Large intestine (tissue), 3 donors: Measurements from ENCODE around the gene SDK2. TPM values are rescaled to one million over a fixed set of nuclear protein-coding genes. Genes with fewer than 3 reads are reported as not detected.
"Not testable (repeated sequence)": the region's sequence is repeated elsewhere in the genome, so short reads cannot be mapped to it uniquely, and the experiment has no call there.

Experiments
- DNase-seq, 2 donors: peaks; one replicate each; pipeline versions ENCODE4 v3.0.0 to v3.0.0-alpha.2; 2013
- H3K27ac ChIP-seq: one replicate; pipeline ENCODE4 v1.5.1; 2013; ENCODE audit warnings: low read length
- H3K27me3 ChIP-seq: 2 replicates; pipeline ENCODE4 v1.6.1; 2013; ENCODE audit warnings: low read length; ENCODE audit not compliant: control insufficient read depth, insufficient read depth
- H3K36me3 ChIP-seq: 2 replicates; pipeline ENCODE4 v1.6.1; 2013; ENCODE audit warnings: low read length; ENCODE audit not compliant: control insufficient read depth, insufficient read depth
- H3K4me1 ChIP-seq: one replicate; pipeline ENCODE4 v1.6.1; 2013; ENCODE audit warnings: low read length; ENCODE audit not compliant: control insufficient read depth, insufficient read depth
- H3K4me3 ChIP-seq: one replicate; pipeline ENCODE4 v1.5.1; 2013; ENCODE audit warnings: low read length
- H3K9me3 ChIP-seq: one replicate; pipeline ENCODE4 v1.6.1; 2013; ENCODE audit warnings: mild to moderate bottlenecking, low read depth, low read length, moderate library complexity; ENCODE audit not compliant: control insufficient read depth
- WGBS: methylation state at CpG from one replicate; pipeline ENCODE4 v1.1.5; 2013; ENCODE audit warnings: low lambda C conversion rate; ENCODE audit not compliant: insufficient coverage; 5-methylcytosine and 5-hydroxymethylcytosine counted together
- polyA plus RNA-seq: library from polyadenylated mRNA; unstranded; fragments of 120-200 nt; gene quantifications from one replicate; pipeline ENCODE4 v1.2.1, GENCODE V29; 2013

Gene SDK2
- polyA plus RNA-seq, 1 donor = 0.94 TPM

- Histone ChIP-seq H3K9me3 (no peaks in the 10 kb centered on the region), H3K36me3 (no peaks in the 10 kb centered on the region), H3K27ac (no peak overlapping the region), H3K27me3 (peaks cover 1% of the 10 kb centered on the region), H3K4me3 (no peak overlapping the region), H3K4me1 (no peaks in the 10 kb centered on the region)
- no CpG with 5 or more reads among the region's 7 CpGs for WGBS
- DNase-seq = no peak
Measured at GRCh38 chr17:73459980-73460379, 184.3 kb downstream of the SDK2 start.

DNA sequence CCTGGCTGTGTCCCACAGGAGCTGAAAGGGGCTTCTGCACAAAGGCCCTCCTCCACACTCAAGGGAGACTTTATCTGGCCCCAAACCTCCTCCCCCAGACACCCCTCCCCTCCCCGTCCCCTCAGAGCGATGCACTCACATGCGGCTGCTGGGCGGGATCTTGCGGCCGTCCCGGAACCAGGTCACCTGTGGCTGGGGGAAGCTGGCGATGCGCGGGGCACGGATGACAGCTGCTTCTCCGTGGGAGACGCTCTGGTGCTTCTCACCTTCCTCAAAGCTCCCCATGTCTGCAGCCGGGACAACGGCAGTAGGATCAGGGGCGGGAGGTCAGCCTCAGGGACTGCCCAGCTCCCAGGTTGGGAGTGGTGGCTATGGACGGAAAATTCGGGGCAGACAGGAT lies 188.5 kb downstream of the SDK2 start:
- WGBS = no CpG with 5 or more reads among the region's 18 CpGs

GRCh38 chr17:73455050-73455687 lies 189.1 kb downstream of the SDK2 start:
- no peak for DNase-seq
- Histone ChIP-seq H3K36me3 (no peaks in the 10 kb centered on the region), H3K4me1 (no peaks in the 10 kb centered on the region), H3K27me3 (peaks cover 3% of the 10 kb centered on the region), H3K27ac (no peak overlapping the region), H3K4me3 (no peak overlapping the region), H3K9me3 (no peaks in the 10 kb centered on the region)
- WGBS = no CpG with 5 or more reads among the region's 21 CpGs

More for the DNA sequence above, 188.5 kb downstream of the SDK2 start:
- H3K4me1 ChIP-seq = no peaks in the 10 kb centered on the region
- no peak for DNase-seq
- H3K36me3 ChIP-seq = no peaks in the 10 kb centered on the region
- H3K27ac ChIP-seq = no peak overlapping the region
- H3K4me3 ChIP-seq = no peak overlapping the region
- H3K9me3 ChIP-seq = no peaks in the 10 kb centered on the region
- peaks cover 3% of the 10 kb centered on the region for H3K27me3 ChIP-seq

DNA sequence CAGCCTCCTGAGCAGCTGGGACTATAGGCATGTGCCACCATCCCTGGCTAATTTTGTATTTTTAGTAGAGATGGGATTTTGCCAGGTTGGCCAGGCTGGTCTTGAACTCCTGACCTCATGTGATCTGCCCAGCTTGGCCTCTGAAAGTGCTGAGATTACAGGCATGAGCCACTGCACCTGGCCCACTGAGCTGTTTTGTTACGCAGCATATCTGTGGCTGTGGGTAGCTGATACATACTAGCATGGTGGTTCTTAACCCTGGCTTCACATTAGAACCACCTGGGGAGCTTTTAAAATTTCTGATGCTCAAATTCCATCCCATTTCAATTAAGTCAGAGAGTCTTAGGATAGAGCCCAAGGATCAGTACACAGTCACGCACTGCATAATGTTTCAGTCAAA lies 190.8 kb downstream of the SDK2 start:
- H3K4me3 ChIP-seq, H3K9me3 ChIP-seq, DNase-seq, H3K27me3 ChIP-seq, H3K36me3 ChIP-seq, H3K27ac ChIP-seq, H3K4me1 ChIP-seq: not testable (repeated sequence)
- WGBS = 100% methylated on average over 1 of the region's 2 CpGs

GRCh38 chr17:73453090-73453489 lies 191.2 kb downstream of the SDK2 start:
- DNase-seq = no peak
- WGBS = no CpG with 5 or more reads among the region's 1 CpG
- H3K36me3 ChIP-seq = no peaks in the 10 kb centered on the region
- H3K4me3 ChIP-seq = no peak overlapping the region
- no peaks in the 10 kb centered on the region for H3K9me3 ChIP-seq
- H3K27ac ChIP-seq = no peak overlapping the region
- peaks cover 3% of the 10 kb centered on the region for H3K27me3 ChIP-seq
- H3K4me1 ChIP-seq = no peaks in the 10 kb centered on the region

DNA sequence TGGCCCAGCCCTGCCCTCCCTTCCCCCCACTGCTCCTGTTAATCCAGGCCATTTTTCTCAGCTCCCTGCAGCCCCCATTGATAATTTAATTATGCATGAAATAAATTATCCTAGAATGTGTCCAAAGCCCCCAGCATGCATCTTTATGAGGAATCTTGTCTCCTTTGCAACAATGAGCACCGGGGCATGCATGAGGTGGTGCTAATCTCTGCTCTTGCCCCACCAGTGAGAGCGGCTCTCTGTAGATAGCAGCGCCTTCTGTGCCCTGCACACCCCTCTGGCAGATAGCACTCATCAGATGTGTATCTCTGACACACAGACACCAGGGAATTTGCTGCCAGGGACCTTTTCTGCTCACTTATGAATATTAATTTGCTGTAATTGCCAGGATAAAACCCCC lies 192.2 kb downstream of the SDK2 start:
- Histone ChIP-seq H3K27me3 (peaks cover 3% of the 10 kb centered on the region), H3K36me3 (no peaks in the 10 kb centered on the region), H3K27ac (no peak overlapping the region), H3K9me3 (no peaks in the 10 kb centered on the region), H3K4me1 (no peaks in the 10 kb centered on the region), H3K4me3 (no peak overlapping the region)
- WGBS = no CpG with 5 or more reads among the region's 3 CpGs
- no peak for DNase-seq

GRCh38 chr17:73447319-73447718 lies 196.9 kb downstream of the SDK2 start:
- Histone ChIP-seq H3K4me1 (no peaks in the 10 kb centered on the region), H3K27ac (no peak overlapping the region), H3K27me3 (no peaks in the 10 kb centered on the region), H3K9me3 (no peaks in the 10 kb centered on the region), H3K4me3 (no peak overlapping the region), H3K36me3 (no peaks in the 10 kb centered on the region)
- WGBS = no CpG with 5 or more reads among the region's 18 CpGs
- DNase-seq = no peak

GRCh38 chr17:73446617-73447016 lies 197.6 kb downstream of the SDK2 start:
- no peaks in the 10 kb centered on the region for H3K36me3 ChIP-seq
- H3K27ac ChIP-seq = no peak overlapping the region
- H3K27me3 ChIP-seq = no peaks in the 10 kb centered on the region
- no peaks in the 10 kb centered on the region for H3K4me1 ChIP-seq
- no peaks in the 10 kb centered on the region for H3K9me3 ChIP-seq
- WGBS = no CpG with 5 or more reads among the region's 9 CpGs
- no peak for DNase-seq
- no peak overlapping the region for H3K4me3 ChIP-seq

- H3K9me3 ChIP-seq = no peaks in the 10 kb centered on the region
- H3K4me3 ChIP-seq = no peak overlapping the region
- H3K27me3 ChIP-seq = no peaks in the 10 kb centered on the region
- no peaks in the 10 kb centered on the region for H3K36me3 ChIP-seq
- 83% methylated on average over 2 of the region's 7 CpGs for WGBS
- H3K27ac ChIP-seq = no peak overlapping the region
- no peaks in the 10 kb centered on the region for H3K4me1 ChIP-seq
- no peak for DNase-seq
Measured at GRCh38 chr17:73445466-73445865, 198.8 kb downstream of the SDK2 start.

DNA sequence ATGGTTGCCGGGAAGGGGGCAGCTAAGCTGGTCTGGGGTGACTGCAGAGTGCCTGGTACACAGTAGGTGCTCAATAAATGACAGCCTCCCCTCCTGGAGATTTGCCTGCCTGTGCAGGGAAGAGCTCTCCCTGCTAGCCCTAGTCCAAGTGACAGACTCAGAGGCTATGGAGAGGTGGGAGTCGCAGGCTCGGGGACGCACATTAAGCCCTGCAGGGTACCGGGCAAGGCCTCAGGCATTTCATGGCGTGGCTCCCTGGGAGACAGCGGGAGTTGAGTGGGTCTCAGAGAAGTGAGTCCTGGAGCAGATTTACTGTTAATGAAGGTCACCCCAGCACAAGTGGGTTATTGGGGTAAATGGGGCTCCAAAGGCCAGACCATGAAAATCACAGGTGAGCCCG lies 200.2 kb downstream of the SDK2 start:
- no CpG with 5 or more reads among the region's 8 CpGs for WGBS
- Histone ChIP-seq H3K27ac (no peak overlapping the region), H3K9me3 (no peaks in the 10 kb centered on the region), H3K4me3 (no peak overlapping the region), H3K27me3 (no peaks in the 10 kb centered on the region), H3K36me3 (no peaks in the 10 kb centered on the region), H3K4me1 (no peaks in the 10 kb centered on the region)
- DNase-seq = no peak

DNA sequence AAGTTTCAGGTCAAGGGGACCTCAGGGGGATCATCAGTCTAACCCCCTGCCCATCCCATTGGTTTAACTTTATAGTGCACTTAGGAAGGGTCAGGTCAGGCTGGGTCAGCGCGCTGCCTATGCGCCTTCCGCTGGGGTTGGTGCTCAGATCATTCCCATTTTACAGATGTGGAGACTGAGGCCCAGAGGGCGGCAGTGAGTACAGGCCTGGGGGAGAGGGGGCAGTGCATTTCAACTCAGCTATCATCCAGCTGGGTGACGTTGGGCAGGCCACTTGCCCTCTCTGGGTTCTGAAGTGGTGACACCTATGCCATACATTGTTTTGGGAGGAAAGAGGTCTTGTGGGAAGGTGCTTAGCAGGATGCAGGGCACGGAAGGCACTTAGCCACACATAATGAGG lies 204.6 kb downstream of the SDK2 start:
- Histone ChIP-seq H3K36me3 (no peaks in the 10 kb centered on the region), H3K4me3 (no peak overlapping the region), H3K27ac (no peak overlapping the region), H3K27me3 (no peaks in the 10 kb centered on the region), H3K9me3 (no peaks in the 10 kb centered on the region), H3K4me1 (no peaks in the 10 kb centered on the region)
- no CpG with 5 or more reads among the region's 7 CpGs for WGBS
- no peak for DNase-seq
